Endothelial cell of umbilical vein (primary cell): ENCODE results near the gene OXNAD1. TPM values are rescaled to one million over a fixed set of nuclear protein-coding genes. Genes with fewer than 3 reads are reported as not detected.

Experiments used
- BruUV-seq: library from RNA; stranded (reverse); fragments of 400-500 nt; replicated peaks from 2 replicates; lab custom pipeline; 2021; lab: Mats Ljungman, UMichigan
- CTCF ChIA-PET: fragments of 300-600, 350-600 bp; sonication (Branson Sonifier 250); formaldehyde crosslinking; loops from one replicate; lab custom pipeline; 2021; ENCODE audit warnings: antibody characterized with exemption, inconsistent platforms; lab: Charles Lee
- POLR2A ChIA-PET: fragments of 300-600, 350-600 bp; sonication (Branson Sonifier 250); formaldehyde crosslinking; loops from one replicate; lab custom pipeline; 2021; ENCODE audit warnings: antibody characterized with exemption, inconsistent platforms; lab: Charles Lee
- DNase-seq: peaks from one replicate; pipeline ENCODE4 v3.0.0-alpha.2; 2011; ENCODE audit warnings: low read depth, low spot score
- FAIRE-seq: peaks from 2 replicates; lab custom pipeline; 2011; peaks lifted over from hg19 to GRCh38; lab: Jason Lieb, UNC
- H2AFZ ChIP-seq: 2 replicates; pipeline ENCODE4 v1.6.0; 2012; ENCODE audit warnings: low read depth, low read length, control low read depth, inconsistent platforms
- H3K27ac ChIP-seq: 2 replicates; pipeline ENCODE4 v1.5.1; 2011; ENCODE audit warnings: low read depth, mild to moderate bottlenecking, control low read depth, low read length, moderate library complexity; ENCODE audit not compliant: insufficient read depth
- H3K27me3 ChIP-seq, 2 experiments: 2 replicates each; pipeline versions ENCODE4 v1.6.0 to v1.6.1; 2011; ENCODE audit warnings: low read length in 2 of 2, mixed read lengths in 1 of 2; ENCODE audit not compliant: control insufficient read depth in 2 of 2, insufficient read depth in 2 of 2
- H3K36me3 ChIP-seq, 2 experiments: 2 replicates in 1 of 2; 3 replicates in 1 of 2; pipeline ENCODE4 v1.5.1; 2011; ENCODE audit warnings: low read length in 2 of 2, mild to moderate bottlenecking in 1 of 2, moderate library complexity in 1 of 2; ENCODE audit not compliant: control insufficient read depth in 2 of 2, insufficient read depth in 2 of 2; ENCODE audit errors: extremely low read depth in 1 of 2
- H3K4me1 ChIP-seq: 3 replicates; pipeline ENCODE4 v1.5.1; 2011; ENCODE audit warnings: mild to moderate bottlenecking, low read length; ENCODE audit not compliant: control insufficient read depth, insufficient read depth; ENCODE audit errors: extremely low read depth
- H3K4me2 ChIP-seq: 2 replicates; pipeline ENCODE4 v1.6.1; 2011; ENCODE audit warnings: low read length, control low read depth, mixed read lengths; ENCODE audit not compliant: insufficient read depth
- H3K4me3 ChIP-seq, 3 experiments: fragments of 200-600 bp in 1 of 3; sonication (generic), shearing (Covaris generic) in 1 of 3; replicated peaks in 1 of 3; 2 replicates each; pipeline ENCODE4 v1.5.1; 2011 to 2016; ENCODE audit warnings: control low read depth in 3 of 3, low read length in 3 of 3, mild to moderate bottlenecking in 2 of 3, inconsistent platforms in 1 of 3, low read depth in 1 of 3, moderate library complexity in 1 of 3; ENCODE audit not compliant: insufficient read depth in 1 of 3
- H3K79me2 ChIP-seq: 2 replicates; pipeline ENCODE4 v1.6.0; 2012; ENCODE audit warnings: low read length, inconsistent platforms; ENCODE audit not compliant: control insufficient read depth, insufficient read depth
- H3K9ac ChIP-seq: replicated peaks from 2 replicates; pipeline ENCODE3; 2011; ENCODE audit warnings: low read length, control low read depth; ENCODE audit not compliant: insufficient read depth; ENCODE audit errors: extremely low read depth
- H3K9me1 ChIP-seq: replicated peaks from 3 replicates; pipeline ENCODE4 v1.6.0; 2011; ENCODE audit warnings: mild to moderate bottlenecking, low read length; ENCODE audit not compliant: control insufficient read depth, insufficient read depth; ENCODE audit errors: extremely low read depth
- H3K9me3 ChIP-seq: replicated peaks from 2 replicates; pipeline ENCODE4 v1.5.1; 2012; ENCODE audit warnings: low read length, inconsistent platforms; ENCODE audit not compliant: control insufficient read depth, insufficient read depth
- H4K20me1 ChIP-seq: replicated peaks from 2 replicates; pipeline ENCODE3; 2011; ENCODE audit warnings: mild to moderate bottlenecking, low read length; ENCODE audit not compliant: control insufficient read depth, insufficient read depth; ENCODE audit errors: extremely low read depth
- CTCF ChIP-seq, 2 donors: IDR thresholded peaks; 1 replicate in 1 of 2; 2 replicates in 1 of 2; pipeline ENCODE4 v1.5.1; 2011; ENCODE audit warnings: low read length in 2 of 2, mild to moderate bottlenecking in 2 of 2, moderate library complexity in 2 of 2, control low read depth in 1 of 2, inconsistent platforms in 1 of 2, low read depth in 1 of 2; ENCODE audit not compliant: insufficient read depth in 1 of 2; ENCODE audit errors: extremely low read depth in 1 of 2
- EZH2 ChIP-seq: IDR thresholded peaks from 2 replicates; pipeline ENCODE4 v1.6.1; 2012; ENCODE audit warnings: borderline replicate concordance, low read depth, mild to moderate bottlenecking, moderate library complexity, low read length, inconsistent platforms; ENCODE audit not compliant: severe bottlenecking
- FOS ChIP-seq: IDR thresholded peaks from 2 replicates; pipeline ENCODE4 v1.6.1; 2011; ENCODE audit warnings: mild to moderate bottlenecking, low read length, moderate library complexity, borderline replicate concordance; ENCODE audit not compliant: insufficient read depth
- GATA2 ChIP-seq: IDR thresholded peaks from 2 replicates; pipeline ENCODE4 v1.7.0; 2011; ENCODE audit warnings: low read depth, mild to moderate bottlenecking, moderate library complexity, mixed read lengths, low read length; ENCODE audit not compliant: insufficient read length, insufficient read depth
- JUN ChIP-seq: IDR thresholded peaks from 2 replicates; pipeline ENCODE4 v1.6.1; 2011; ENCODE audit warnings: borderline replicate concordance, low read depth; ENCODE audit not compliant: insufficient read length, insufficient read depth
- MAX ChIP-seq: IDR thresholded peaks from 2 replicates; pipeline ENCODE4 v1.6.1; 2011; ENCODE audit not compliant: insufficient read depth, insufficient read length
- MYC ChIP-seq: IDR thresholded peaks from one replicate; pipeline ENCODE4 v1.6.1; 2011; ENCODE audit warnings: mild to moderate bottlenecking, low read depth, low read length
- POLR2A ChIP-seq: IDR thresholded peaks from 2 replicates; pipeline ENCODE4 v1.6.1; 2012; ENCODE audit warnings: low read depth, mild to moderate bottlenecking, control low read depth, low read length
- POLR2AphosphoS5 ChIP-seq: IDR thresholded peaks from 2 replicates; pipeline ENCODE4 v1.6.1; 2012; ENCODE audit warnings: low read depth, mild to moderate bottlenecking, control low read depth, low read length, moderate library complexity; ENCODE audit not compliant: insufficient read depth
- dilution Hi-C: fragments of 300-500 bp; cut with MboI; formaldehyde crosslinking; loops from one replicate; pipeline ENCODE4 v1.15.0; 2019; ENCODE audit warnings: low sequenced_read_pairs; ENCODE audit not compliant: extremely low pct_ligation_motif_present
- intact Hi-C: fragments of 100-400 bp; cut with micrococcal nuclease; formaldehyde crosslinking; loops from one replicate; pipeline ENCODE4 v1.10.0; 2022
- polyA plus RNA-seq, 4 experiments: library from polyadenylated mRNA; depleted of rRNA in 3 of 4; stranded (reverse) in 3 of 4; unstranded in 1 of 4; fragments of >200 nt; gene quantifications; 2 replicates each; pipeline versions ENCODE4 v1.2.1 to v1.2.3, GENCODE V29; 2011 to 2012; ENCODE audit warnings: missing spikeins in 1 of 4
- total RNA-seq: library from RNA; stranded (reverse); gene quantifications from 2 replicates; pipeline ENCODE4 v1.2.3, GENCODE V29; 2021

OXNAD1 gene
- total and polyA plus RNA-seq, 2 donors (not counting 3 experiments of a cell fraction or from before 2014, with no cell fraction given): 5.5 to 9.7 TPM

- ChIA-PET CTCF (interaction anchor here (1.0 to 1.6 kb wide), 2 partner anchors 27 to 199 kb away, joined by 3 to 8 read pairs; no protein-coding TSS in a partner anchor), POLR2A (no interaction called here)
- Histone ChIP-seq H3K9ac (no peak overlapping the region), H2AFZ (no peak overlapping the region), H3K9me1 (no peaks in the 10 kb centered on the region), H3K79me2 (no peaks in the 10 kb centered on the region), H3K27ac (no peak overlapping the region), H3K4me1 (no peaks in the 10 kb centered on the region), H3K9me3 (no peaks in the 10 kb centered on the region), H4K20me1 (no peaks in the 10 kb centered on the region), H3K36me3 (peaks cover 0 to 25% of the 10 kb centered on the region in 2 experiments), H3K27me3 (no peaks in the 10 kb centered on the region), H3K4me3 (no peak overlapping the region), H3K4me2 (no peak overlapping the region)
- FAIRE-seq (no peak), DNase-seq (no peak)
- TF ChIP-seq GATA2 (no peak), JUN (no peak), FOS (no peak), CTCF (IDR thresholded peaks at IDR 0.05; ENCODE audit: extremely low read depth in 1 of 2, insufficient read depth in 1 of 2, low read depth in 1 of 2, low read length in 2 of 2) (no peak), MAX (no peak), MYC (no peak), POLR2A (no peak), POLR2AphosphoS5 (no peak), EZH2 (no peak)
- BruUV-seq: no TSS peak
- intact Hi-C loops: no loop called here
- dilution Hi-C loops: no loop called here
Observed at GRCh38 chr3:16318176-16318575, 53.2 kb downstream of the OXNAD1 start.
